Ramos (cell line): ENCODE results near the gene SGPL1.

ENCODE experiments used
- in situ Hi-C: fragments of 300-500 bp; cut with MboI; formaldehyde crosslinking; loops from one replicate; pipeline ENCODE4 v1.14.3; 2022; ENCODE audit warnings: low sequenced_read_pairs; ENCODE audit not compliant: unreplicated experiment

The SGPL1 gene

GRCh38 chr10:70809011-70809611 lies 6.6 kb upstream of the SGPL1 start:
- in situ Hi-C loops: no loop called here

GRCh38 chr10:70809726-70810125 lies 6.0 kb upstream of the SGPL1 start:
- in situ Hi-C loops: no loop called here

GRCh38 chr10:70810967-70811366 lies 4.8 kb upstream of the SGPL1 start:
- in situ Hi-C loops: no loop called here

GRCh38 chr10:70811881-70812280 lies 3.9 kb upstream of the SGPL1 start:
- in situ Hi-C loops: no loop called here

GRCh38 chr10:70812814-70813213 lies 2.9 kb upstream of the SGPL1 start:
- in situ Hi-C loops: no loop called here

GRCh38 chr10:70814126-70814525 lies 1.6 kb upstream of the SGPL1 start:
- in situ Hi-C loops: no loop called here

GRCh38 chr10:70816220-70816894 lies 609 bp downstream of the SGPL1 start:
- in situ Hi-C loops: no loop called here

GRCh38 chr10:70820976-70821750 lies 5.4 kb downstream of the SGPL1 start:
- in situ Hi-C loops: no loop called here

- in situ Hi-C loops: no loop called here
Observed at GRCh38 chr10:70822076-70822820, 6.5 kb downstream of the SGPL1 start.

GRCh38 chr10:70827086-70827757 lies 11.5 kb downstream of the SGPL1 start:
- in situ Hi-C loops: no loop called here

GRCh38 chr10:70828923-70829322 lies 13.2 kb downstream of the SGPL1 start:
- in situ Hi-C loops: no loop called here

GRCh38 chr10:70829543-70829942 lies 13.8 kb downstream of the SGPL1 start:
- in situ Hi-C loops: no loop called here

GRCh38 chr10:70830164-70830563 lies 14.4 kb downstream of the SGPL1 start:
- in situ Hi-C loops: no loop called here

- in situ Hi-C loops: no loop called here
Observed at GRCh38 chr10:70832221-70832620, 16.5 kb downstream of the SGPL1 start.

- in situ Hi-C loops: no loop called here
Observed at GRCh38 chr10:70832852-70833528, 17.2 kb downstream of the SGPL1 start.

- in situ Hi-C loops: no loop called here
Observed at GRCh38 chr10:70833601-70834000, 17.9 kb downstream of the SGPL1 start.

GRCh38 chr10:70834021-70834420 lies 18.3 kb downstream of the SGPL1 start:
- in situ Hi-C loops: no loop called here

- in situ Hi-C loops: no loop called here
Observed at GRCh38 chr10:70834441-70835151, 18.8 kb downstream of the SGPL1 start.

GRCh38 chr10:70836319-70836718 lies 20.6 kb downstream of the SGPL1 start:
- in situ Hi-C loops: no loop called here
